Measurements from ENCODE around the gene MOGAT1. TPM values are rescaled to one million over a fixed set of nuclear protein-coding genes. Genes with fewer than 3 reads are reported as not detected.

The MOGAT1 gene, protein sequence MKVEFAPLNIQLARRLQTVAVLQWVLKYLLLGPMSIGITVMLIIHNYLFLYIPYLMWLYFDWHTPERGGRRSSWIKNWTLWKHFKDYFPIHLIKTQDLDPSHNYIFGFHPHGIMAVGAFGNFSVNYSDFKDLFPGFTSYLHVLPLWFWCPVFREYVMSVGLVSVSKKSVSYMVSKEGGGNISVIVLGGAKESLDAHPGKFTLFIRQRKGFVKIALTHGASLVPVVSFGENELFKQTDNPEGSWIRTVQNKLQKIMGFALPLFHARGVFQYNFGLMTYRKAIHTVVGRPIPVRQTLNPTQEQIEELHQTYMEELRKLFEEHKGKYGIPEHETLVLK
- total RNA-seq = not detected

DNA sequence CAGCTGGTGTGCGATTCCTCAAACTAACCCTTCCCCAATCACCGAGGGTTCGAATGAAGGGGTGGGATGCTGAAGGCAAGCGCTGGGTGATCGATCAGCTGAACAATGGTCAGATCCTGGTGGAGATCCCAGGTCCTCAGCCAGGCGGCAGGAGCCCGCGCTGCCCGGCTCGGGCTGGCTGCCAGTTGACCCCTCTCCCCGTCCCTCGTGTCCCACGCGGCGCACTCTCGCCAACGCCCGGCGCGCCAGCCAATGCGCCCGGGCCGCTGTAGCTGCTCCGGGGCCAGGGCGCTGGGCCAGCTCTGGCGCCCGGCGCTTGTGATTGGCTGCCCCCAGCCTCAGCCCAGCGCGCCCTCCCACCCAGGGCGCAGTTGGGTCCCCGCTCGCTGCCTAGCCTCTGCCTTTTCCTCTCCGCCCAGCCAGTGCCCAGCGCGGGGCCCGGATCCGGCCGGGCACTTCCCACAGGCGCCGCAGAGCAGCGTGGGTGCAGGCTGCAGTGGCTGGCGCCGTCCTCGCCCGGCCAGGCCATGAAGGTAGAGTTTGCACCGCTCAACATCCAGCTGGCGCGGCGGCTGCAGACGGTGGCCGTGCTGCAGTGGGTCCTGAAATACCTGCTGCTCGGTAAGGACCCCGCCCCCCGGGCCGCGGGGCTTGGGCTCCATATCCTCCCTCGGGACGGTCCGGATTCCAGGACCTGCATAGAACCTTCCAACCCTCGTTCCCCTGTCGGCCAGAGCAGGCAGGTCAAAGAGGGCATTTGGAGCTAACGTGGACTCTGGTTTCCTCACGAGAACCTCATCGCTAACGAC lies at the start of gene MOGAT1:
TSS of gene MOGAT1 (plus strand) at position 400 of the 809 bp plus-strand sequence. CDS start at position 528, 128 bp downstream.
- DNase-seq = no peak
- peak within 1 kb of the TSS; percentile 45 for H3K4me3 Mint-ChIP-seq
- ATAC-seq = peak; percentile 67 to 70
- peaks cover 7% of the 10 kb centered on the region for H3K4me1 Mint-ChIP-seq (ENCODE audit: low read depth)
- no peaks in the 10 kb centered on the region for H3K9me3 Mint-ChIP-seq
- no peaks in the 10 kb centered on the region for H3K36me3 Mint-ChIP-seq (ENCODE audit: insufficient read depth)
- peaks cover 46% of the 10 kb centered on the region for H3K27me3 Mint-ChIP-seq (ENCODE audit: low read depth)

GRCh38 chr2:222621893-222622292 lies 49.6 kb upstream of the MOGAT1 start:
- Mint-ChIP-seq H3K27me3 (ENCODE audit: low read depth) (no peaks in the 10 kb centered on the region), H3K4me3 (no peak overlapping the region), H3K36me3 (ENCODE audit: insufficient read depth) (peaks cover 42% of the 10 kb centered on the region), H3K4me1 (ENCODE audit: low read depth) (no peaks in the 10 kb centered on the region), H3K9me3 (no peaks in the 10 kb centered on the region)
- DNase-seq (no peak), ATAC-seq (no peak)

DNA sequence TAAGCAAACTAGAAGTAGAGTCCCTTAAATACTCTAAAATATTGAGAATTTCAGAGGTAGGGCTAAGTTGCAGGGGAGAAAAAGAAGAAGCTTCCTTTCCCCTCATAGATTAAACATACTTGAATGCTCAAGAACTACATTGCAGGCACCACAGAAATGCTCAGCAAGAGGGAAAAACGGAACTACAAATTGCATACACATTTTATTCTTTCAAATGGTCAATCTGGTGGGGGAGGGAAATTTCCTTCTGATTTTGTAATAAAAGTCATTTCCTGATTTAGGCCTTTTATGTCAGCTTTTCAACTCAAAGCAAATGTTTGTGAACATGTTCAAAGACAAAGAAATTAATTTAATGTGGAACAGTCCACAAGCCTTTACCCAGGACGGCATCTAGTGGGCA lies 48.5 kb upstream of the MOGAT1 start:
- no peaks in the 10 kb centered on the region for H3K9me3 Mint-ChIP-seq
- H3K4me1 Mint-ChIP-seq (ENCODE audit: low read depth) = no peaks in the 10 kb centered on the region
- no peak for DNase-seq
- H3K36me3 Mint-ChIP-seq (ENCODE audit: insufficient read depth) = peaks cover 50% of the 10 kb centered on the region
- no peak overlapping the region for H3K4me3 Mint-ChIP-seq
- ATAC-seq = no peak
- no peaks in the 10 kb centered on the region for H3K27me3 Mint-ChIP-seq (ENCODE audit: low read depth)

DNA sequence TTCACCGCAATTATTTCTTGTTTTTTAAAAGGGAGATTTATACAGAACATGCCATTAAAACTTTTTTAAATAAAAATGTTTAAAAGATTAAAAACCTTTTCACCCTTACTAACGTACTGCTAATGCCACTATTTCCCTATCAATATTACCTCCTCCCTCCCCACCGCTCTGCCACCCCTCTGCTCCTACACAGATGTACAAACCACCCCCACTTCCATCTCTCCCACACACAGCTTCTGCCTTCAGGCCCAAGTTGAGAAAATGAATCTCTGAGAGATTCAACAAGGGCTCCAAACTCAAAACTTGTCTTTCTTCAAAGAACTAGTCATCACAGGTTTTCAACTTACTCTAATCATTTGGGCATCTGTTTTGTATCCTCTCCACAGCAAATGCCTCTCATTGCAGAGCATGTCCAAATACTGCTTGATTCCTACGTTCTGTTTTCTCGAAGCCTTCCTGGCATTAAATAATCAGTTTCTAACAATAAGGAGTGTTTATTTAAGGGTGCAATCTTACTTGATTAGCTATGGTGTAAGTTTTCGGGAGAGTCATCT lies 47.6 kb upstream of the MOGAT1 start:
- no peak for ATAC-seq
- H3K27me3 Mint-ChIP-seq (ENCODE audit: low read depth) = no peaks in the 10 kb centered on the region
- no peak for DNase-seq
- peaks cover 47% of the 10 kb centered on the region for H3K36me3 Mint-ChIP-seq (ENCODE audit: insufficient read depth)
- no peaks in the 10 kb centered on the region for H3K4me1 Mint-ChIP-seq (ENCODE audit: low read depth)
- no peaks in the 10 kb centered on the region for H3K9me3 Mint-ChIP-seq
- no peak overlapping the region for H3K4me3 Mint-ChIP-seq

- no peak for ATAC-seq
- Mint-ChIP-seq H3K4me1 (ENCODE audit: low read depth) (no peaks in the 10 kb centered on the region), H3K36me3 (ENCODE audit: insufficient read depth) (peaks cover 54% of the 10 kb centered on the region), H3K27me3 (ENCODE audit: low read depth) (no peaks in the 10 kb centered on the region), H3K4me3 (no peak overlapping the region), H3K9me3 (no peaks in the 10 kb centered on the region)
- DNase-seq = no peak
Measured at GRCh38 chr2:222627764-222628163, 43.7 kb upstream of the MOGAT1 start.

DNA sequence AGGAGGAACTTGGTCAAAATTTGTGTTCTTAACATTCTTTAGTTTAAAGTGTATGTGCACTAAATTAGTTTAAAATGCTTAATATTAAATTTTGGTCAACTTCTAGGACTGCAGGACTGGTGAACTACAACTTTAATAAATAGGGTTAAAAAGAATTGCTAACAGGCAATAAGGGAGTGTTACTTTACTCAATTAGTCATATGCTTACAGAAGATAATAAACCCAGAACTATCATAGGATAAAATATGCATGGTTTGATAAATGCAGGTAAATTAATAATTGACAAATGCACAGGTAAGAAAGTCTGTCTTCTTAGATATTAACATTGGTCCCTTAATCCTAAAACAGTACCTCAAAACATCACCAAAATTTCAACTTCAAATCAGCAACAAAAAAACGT lies 36.2 kb upstream of the MOGAT1 start:
- Mint-ChIP-seq H3K36me3 (ENCODE audit: insufficient read depth) (peaks cover 55% of the 10 kb centered on the region), H3K4me3 (no peak overlapping the region), H3K27me3 (ENCODE audit: low read depth) (no peaks in the 10 kb centered on the region), H3K4me1 (ENCODE audit: low read depth) (peaks cover 2% of the 10 kb centered on the region), H3K9me3 (no peaks in the 10 kb centered on the region)
- DNase-seq (no peak), ATAC-seq (no peak)

DNA sequence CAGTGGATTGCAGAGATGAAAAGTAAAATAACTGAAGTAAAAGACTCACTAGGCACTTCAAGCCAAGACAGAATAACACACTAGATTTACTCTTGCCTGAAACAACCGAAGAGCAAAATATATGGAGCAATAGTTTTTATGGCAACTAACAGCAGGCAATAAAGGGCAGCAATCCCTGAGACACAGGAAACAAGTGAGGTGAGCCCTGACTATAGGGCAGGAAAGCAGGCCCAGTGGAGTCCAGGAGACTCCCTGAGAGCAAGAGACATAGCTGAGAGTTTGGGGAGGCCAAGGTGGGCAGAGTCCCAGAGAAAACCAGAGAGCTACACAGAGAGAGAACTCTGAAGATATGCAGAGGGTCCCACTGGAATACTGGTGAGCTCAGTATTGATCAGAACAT lies 34.4 kb upstream of the MOGAT1 start:
- Mint-ChIP-seq H3K4me3 (no peak overlapping the region), H3K9me3 (no peaks in the 10 kb centered on the region), H3K27me3 (ENCODE audit: low read depth) (no peaks in the 10 kb centered on the region), H3K4me1 (ENCODE audit: low read depth) (peaks cover 2% of the 10 kb centered on the region), H3K36me3 (ENCODE audit: insufficient read depth) (peaks cover 51% of the 10 kb centered on the region)
- ATAC-seq = no peak
- DNase-seq = no peak

DNA sequence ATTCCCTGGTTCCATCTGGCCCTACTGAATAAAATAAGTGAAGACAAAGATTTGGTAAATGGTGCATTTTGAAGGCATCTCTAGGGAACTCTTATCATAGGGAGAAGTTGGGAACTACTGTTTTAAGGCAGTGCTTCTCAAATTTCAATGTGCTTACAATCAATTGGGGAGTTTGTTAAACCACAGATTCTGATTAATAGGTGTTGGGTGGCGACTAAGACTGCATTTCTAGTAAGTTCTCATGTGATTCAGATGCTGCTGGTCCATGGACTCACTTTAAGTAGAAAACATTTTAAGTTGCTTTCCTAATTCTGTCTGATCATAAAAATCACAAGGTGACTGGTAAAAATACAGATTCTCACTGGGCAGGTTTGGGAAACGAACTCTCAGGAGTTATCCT lies 30.1 kb upstream of the MOGAT1 start:
- Mint-ChIP-seq H3K4me1 (ENCODE audit: low read depth) (no peaks in the 10 kb centered on the region), H3K36me3 (ENCODE audit: insufficient read depth) (peaks cover 56% of the 10 kb centered on the region), H3K27me3 (ENCODE audit: low read depth) (no peaks in the 10 kb centered on the region), H3K4me3 (no peak overlapping the region), H3K9me3 (no peaks in the 10 kb centered on the region)
- no peak for ATAC-seq
- DNase-seq = no peak

- Mint-ChIP-seq H3K9me3 (no peaks in the 10 kb centered on the region), H3K27me3 (ENCODE audit: low read depth) (no peaks in the 10 kb centered on the region), H3K4me3 (no peak overlapping the region), H3K36me3 (ENCODE audit: insufficient read depth) (peaks cover 49% of the 10 kb centered on the region), H3K4me1 (ENCODE audit: low read depth) (no peaks in the 10 kb centered on the region)
- DNase-seq = no peak
- ATAC-seq = no peak
Measured at GRCh38 chr2:222643134-222643533, 28.3 kb upstream of the MOGAT1 start.

DNA sequence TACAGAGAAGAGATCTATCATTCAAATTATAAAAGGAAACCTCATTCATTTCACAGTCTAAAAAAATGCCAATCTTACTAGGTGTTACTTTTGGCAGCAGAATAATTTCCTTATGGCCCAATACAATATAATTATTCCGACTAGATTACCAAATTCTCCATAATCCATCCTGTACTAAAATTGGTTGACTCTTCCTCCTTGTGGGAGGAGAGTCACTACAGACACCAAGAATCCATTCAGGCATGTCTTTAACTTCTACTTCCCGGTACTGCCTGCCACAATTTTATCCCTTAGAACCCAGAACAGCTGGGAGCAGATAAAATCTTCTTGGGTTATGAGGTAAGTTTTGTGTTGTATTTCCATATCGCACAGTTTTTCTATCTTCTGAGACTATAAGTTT lies 25.4 kb upstream of the MOGAT1 start:
- peaks cover 11% of the 10 kb centered on the region for H3K4me1 Mint-ChIP-seq (ENCODE audit: low read depth)
- H3K4me3 Mint-ChIP-seq = no peak overlapping the region
- no peaks in the 10 kb centered on the region for H3K27me3 Mint-ChIP-seq (ENCODE audit: low read depth)
- H3K36me3 Mint-ChIP-seq (ENCODE audit: insufficient read depth) = peaks cover 55% of the 10 kb centered on the region
- H3K9me3 Mint-ChIP-seq = no peaks in the 10 kb centered on the region
- ATAC-seq (no peak), DNase-seq (no peak)

GRCh38 chr2:222649801-222650200 lies 21.7 kb upstream of the MOGAT1 start:
- no peak overlapping the region for H3K4me3 Mint-ChIP-seq

GRCh38 chr2:222651718-222652418 lies 19.6 kb upstream of the MOGAT1 start:
- ATAC-seq (no peak), DNase-seq (no peak)
- H3K9me3 Mint-ChIP-seq = no peaks in the 10 kb centered on the region
- no peak overlapping the region for H3K4me3 Mint-ChIP-seq
- H3K27me3 Mint-ChIP-seq (ENCODE audit: low read depth) = no peaks in the 10 kb centered on the region
- H3K4me1 Mint-ChIP-seq (ENCODE audit: low read depth) = peaks cover 53% of the 10 kb centered on the region
- peaks cover 32% of the 10 kb centered on the region for H3K36me3 Mint-ChIP-seq (ENCODE audit: insufficient read depth)

More at GRCh38 chr2:222649801-222650200, 21.7 kb upstream of the MOGAT1 start:
- Mint-ChIP-seq H3K9me3 (no peaks in the 10 kb centered on the region), H3K4me1 (ENCODE audit: low read depth) (peaks cover 44% of the 10 kb centered on the region), H3K27me3 (ENCODE audit: low read depth) (no peaks in the 10 kb centered on the region), H3K36me3 (ENCODE audit: insufficient read depth) (peaks cover 44% of the 10 kb centered on the region)
- no peak for ATAC-seq
- DNase-seq = no peak

- DNase-seq = no peak
- H3K4me3 Mint-ChIP-seq = peak overlapping the region; percentile 97
- H3K9me3 Mint-ChIP-seq = no peaks in the 10 kb centered on the region
- peaks cover 56% of the 10 kb centered on the region for H3K4me1 Mint-ChIP-seq (ENCODE audit: low read depth)
- peak in 1 of 2 donors; percentile 10 for ATAC-seq
- H3K27me3 Mint-ChIP-seq (ENCODE audit: low read depth) = no peaks in the 10 kb centered on the region
- peaks cover 32% of the 10 kb centered on the region for H3K36me3 Mint-ChIP-seq (ENCODE audit: insufficient read depth)
Measured at GRCh38 chr2:222652491-222653255, 18.8 kb upstream of the MOGAT1 start.

DNA sequence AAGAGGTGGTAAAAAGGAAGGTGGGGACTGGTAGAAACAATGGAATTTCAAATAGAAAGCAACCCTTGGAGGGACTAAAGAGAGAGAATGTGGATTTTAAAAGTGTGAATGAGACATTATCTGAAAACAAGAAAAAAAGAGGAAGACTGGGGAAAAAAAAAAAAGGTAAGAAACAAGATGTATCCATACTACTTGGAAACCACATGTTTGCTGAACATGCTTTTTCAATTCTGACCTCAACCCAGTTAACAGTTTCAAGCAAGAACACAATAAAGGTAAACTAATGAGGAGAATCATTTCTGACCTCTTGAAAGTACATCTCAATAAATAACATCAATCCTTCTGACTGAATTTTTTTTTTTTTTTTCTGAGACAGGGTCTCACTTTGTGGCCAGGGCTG lies 18.2 kb upstream of the MOGAT1 start:
- no peak for ATAC-seq
- no peaks in the 10 kb centered on the region for H3K27me3 Mint-ChIP-seq (ENCODE audit: low read depth)
- peaks cover 56% of the 10 kb centered on the region for H3K4me1 Mint-ChIP-seq (ENCODE audit: low read depth)
- peaks cover 28% of the 10 kb centered on the region for H3K36me3 Mint-ChIP-seq (ENCODE audit: insufficient read depth)
- no peaks in the 10 kb centered on the region for H3K9me3 Mint-ChIP-seq
- peak overlapping the region; percentile 97 for H3K4me3 Mint-ChIP-seq
- no peak for DNase-seq
